HG02840 (cell line): Measurements from ENCODE around the gene KRTAP9-6.
"Not testable (repeated sequence)": the region's sequence is repeated elsewhere in the genome, so short reads cannot be mapped to it uniquely, and the experiment has no call there.

Experiments
- ATAC-seq: cut with Tn5 transposase; IDR thresholded peaks from one replicate; pipeline ENCODE4 v1.9.1; 2021; ENCODE audit warnings: mild to moderate bottlenecking, moderate library complexity, moderate number of reproducible peaks; ENCODE audit not compliant: unreplicated experiment, low FRiP score

KRTAP9-6 gene

GRCh38 chr17:41267711-41268110 is 2.5 kb downstream of the KRTAP9-6 start:
- ATAC-seq, result no peak

GRCh38 chr17:41271323-41271722 is 6.1 kb downstream of the KRTAP9-6 start:
- not testable (repeated sequence) for ATAC-seq

- no peak for ATAC-seq
Measured at GRCh38 chr17:41271858-41272257, 6.7 kb downstream of the KRTAP9-6 start.

DNA sequence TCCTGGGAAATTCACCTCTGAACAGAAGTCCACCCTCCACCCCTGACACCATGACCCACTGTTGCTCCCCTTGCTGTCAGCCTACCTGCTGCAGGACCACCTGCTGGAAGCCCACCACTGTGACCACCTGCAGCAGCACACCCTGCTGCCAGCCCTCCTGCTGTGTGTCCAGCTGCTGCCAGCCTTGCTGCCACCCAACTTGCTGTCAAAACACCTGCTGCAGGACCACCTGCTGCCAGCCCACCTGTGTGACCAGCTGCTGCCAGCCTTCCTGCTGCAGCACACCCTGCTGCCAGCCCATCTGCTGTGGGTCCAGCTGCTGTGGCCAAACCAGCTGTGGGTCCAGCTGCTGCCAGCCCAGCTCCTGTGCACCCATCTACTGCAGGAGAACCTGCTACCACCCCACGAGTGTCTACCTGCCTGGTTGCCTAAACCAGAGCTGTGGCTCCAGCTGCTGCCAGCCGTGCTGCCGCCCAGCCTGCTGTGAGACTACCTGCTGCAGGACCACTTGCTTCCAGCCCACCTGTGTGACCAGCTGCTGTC is 10.5 kb downstream of the KRTAP9-6 start, which contains the start of gene KRTAP9-7:
Gene KRTAP9-7, plus strand, starts transcription at position 51 of the 543 bp plus-strand sequence. Its CDS starts 0 bp downstream, at position 51.
- ATAC-seq, result not testable (repeated sequence)

DNA sequence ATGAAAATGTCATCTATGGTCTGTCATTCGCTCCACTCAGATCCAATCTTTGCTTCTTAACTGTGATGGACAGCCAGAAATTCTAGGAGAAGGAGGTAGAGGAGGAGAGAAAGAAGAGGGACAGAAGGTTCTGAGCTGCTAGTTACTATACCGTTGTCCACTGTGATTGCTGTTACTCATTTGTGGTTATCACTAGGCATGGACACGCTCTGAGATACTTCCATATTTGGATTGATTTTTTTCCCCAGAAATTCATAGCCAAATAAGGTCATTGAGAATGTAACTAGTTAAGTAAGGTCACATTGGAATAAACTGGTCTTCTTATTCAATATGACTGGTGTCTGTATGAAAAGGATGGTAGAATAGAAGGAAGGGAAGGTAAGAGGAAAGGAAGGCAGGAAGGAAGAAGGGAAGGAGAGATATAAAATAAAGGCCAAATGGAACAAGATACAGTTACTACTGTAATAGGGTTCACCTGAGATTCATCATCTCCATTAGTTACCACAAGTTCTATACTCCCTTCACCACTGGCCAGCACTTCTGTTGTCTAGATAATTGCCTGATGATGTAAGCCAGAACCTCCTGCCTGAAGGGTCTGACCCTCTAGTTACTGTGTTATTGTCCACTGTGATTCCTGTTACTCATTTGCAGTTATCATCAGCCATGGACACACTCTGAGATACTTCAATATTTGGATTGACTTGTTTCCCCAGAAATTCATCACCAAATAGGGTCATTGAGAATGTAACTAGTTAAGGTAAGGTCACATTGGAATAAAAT is 13.2 kb downstream of the KRTAP9-6 start:
- ATAC-seq, result no peak

DNA sequence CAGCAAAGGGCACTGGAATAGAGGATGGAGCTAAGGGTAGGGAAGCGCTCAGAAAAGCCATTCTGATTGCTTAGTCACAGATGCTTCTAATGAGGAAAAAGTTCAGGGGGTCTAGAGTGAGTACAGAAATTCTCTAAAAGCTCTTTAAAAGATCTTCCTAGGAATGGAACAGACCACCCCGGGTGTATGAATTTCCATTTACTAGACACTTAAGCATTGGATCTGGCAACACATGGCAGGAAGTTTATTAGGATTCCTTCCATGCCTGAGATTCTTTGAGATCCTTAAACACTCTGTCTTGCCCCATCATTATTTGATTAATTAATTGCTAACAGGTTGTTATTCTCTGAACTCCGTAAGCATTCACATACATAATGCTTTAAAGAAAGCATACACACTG is 18.9 kb downstream of the KRTAP9-6 start:
- ATAC-seq, result no peak

DNA sequence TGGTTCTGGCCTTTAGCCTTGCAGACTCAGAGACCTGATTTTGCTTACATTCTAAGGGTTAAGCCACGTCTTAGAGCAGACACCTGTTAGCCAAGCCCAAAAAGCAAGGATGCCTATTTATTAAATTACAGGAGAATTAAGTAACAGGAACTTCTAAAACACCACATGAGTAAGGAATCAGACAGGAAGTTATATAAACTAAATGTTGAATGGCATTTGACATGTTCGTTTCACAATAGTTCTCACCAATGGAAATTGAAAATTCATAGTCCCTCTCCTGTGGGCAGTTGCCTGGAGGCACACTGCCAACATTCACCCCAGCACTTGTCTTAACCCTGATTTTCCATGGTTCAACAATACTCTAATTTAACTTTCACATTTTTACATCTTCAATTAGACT is 19.4 kb downstream of the KRTAP9-6 start:
- no peak for ATAC-seq

- no peak for ATAC-seq
Measured at GRCh38 chr17:41287050-41287449, 21.9 kb downstream of the KRTAP9-6 start.

GRCh38 chr17:41294016-41294415 is 28.8 kb downstream of the KRTAP9-6 start:
- no peak for ATAC-seq

DNA sequence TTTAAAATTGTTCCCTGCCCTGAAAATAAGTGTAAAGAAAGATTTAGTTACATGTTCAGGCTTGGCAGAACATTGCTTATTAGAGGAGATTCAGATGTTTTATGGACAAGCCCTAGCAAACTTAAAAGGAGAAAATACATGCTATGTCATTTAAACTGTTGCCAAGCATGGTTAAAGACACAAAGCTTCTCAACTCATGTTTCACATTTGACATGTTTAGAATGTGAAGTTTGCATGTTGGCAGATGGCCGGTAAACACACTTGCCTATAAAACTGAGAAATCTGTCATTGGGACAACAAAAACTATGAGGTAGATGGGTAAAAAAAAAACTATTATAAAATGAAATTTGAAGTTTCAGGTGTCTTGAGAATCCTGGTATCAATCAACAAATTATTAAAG is 31.7 kb downstream of the KRTAP9-6 start:
- ATAC-seq, result no peak

GRCh38 chr17:41298458-41299135 is 33.4 kb downstream of the KRTAP9-6 start:
- no peak for ATAC-seq

DNA sequence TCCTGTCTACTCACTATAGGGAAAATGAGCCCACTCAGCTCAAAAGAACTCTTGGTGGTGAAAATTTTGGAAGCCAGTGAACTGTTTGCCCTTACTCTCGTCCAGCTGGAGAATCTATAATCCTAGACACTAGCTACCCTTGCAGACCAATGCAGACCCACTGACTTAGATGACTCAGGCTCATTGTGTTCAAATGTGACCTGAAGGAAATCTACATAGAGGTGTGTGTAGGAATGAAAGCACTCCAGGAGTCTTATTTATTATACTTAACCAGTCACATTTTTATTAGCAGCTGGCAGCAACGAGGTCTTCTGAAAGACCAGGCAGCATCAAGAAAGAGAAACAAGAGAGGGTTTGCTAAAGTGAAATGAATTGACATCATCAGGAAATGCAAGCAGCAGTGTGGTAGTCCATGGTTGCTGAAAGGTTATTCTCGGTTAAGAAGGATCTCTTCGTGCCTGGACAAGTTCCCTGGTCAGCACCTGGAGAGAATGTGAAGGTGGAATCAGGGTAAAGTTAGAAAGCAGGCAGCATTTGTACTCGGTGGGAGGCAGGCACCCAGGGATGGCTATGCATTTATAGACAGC is 36.1 kb downstream of the KRTAP9-6 start:
- no peak for ATAC-seq

DNA sequence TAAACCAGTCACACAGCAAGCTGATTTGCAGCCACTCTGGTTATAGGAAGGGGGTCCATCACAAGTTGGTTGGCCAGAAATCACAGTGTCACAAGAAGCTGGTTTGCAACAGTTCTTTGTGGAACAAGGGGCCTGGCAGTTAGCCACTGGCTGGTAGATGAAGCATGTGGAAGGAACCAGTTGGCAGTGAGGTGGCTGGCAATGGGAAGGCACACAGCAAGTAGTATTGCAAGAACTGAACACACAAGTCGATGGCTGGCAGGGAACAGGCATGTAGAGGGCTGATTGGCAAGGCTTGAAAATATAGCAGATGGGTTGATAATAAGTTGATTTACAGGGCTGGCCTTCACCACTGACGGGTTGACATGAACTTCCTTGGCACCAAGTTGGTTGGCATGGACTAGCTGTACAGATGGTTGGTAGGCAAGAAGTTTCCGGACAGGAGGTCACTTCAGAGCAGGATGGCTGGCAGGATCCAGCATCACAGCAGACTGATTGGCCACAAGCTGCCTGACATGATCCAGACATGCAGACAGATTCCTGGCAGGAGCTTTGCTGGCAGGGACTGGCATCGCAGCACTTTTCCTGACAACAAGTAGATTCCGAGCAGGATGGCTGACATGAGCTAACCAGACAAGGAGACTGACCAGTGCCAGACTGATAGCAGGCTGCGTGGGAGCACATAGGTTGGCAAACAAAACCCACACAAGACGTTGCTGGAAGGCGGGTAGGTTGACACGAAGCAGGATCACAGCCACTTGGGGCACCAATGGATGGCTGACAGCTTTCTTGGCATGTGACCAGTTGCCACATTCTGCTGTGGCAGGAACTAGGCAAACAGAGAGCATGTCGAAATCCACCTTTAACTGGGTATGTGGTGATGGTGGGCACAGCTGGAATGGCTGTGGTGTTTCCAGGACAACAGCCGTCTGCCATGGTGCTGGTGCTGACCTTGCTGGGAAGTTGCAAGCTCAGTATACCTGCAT is 37.0 kb downstream of the KRTAP9-6 start, which contains the start of gene KRTAP29-1:
Gene KRTAP29-1, minus strand, starts transcription at position 936 of the 986 bp plus-strand sequence. Its CDS starts 0 bp downstream, at position 936.
- ATAC-seq, result no peak

DNA sequence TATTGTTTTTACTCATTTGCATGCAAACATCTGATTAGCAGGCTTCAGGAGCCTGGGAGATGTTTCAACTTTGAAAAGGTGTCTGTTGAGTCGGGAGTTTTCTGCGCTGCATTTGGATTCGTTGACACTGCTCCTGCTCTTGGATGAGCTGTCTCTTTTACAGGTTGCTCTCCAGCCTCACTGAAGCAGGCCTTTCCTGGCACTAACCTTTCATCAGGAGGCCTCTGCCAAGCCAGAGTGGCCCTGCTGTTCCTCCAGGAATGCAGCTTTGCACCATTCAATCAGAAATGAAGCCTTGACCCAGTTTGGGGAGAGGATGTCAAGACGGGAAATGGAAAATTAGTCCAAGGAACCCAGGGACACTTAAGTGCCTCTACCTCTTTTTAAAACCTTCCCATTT is 37.8 kb downstream of the KRTAP9-6 start:
- no peak for ATAC-seq

DNA sequence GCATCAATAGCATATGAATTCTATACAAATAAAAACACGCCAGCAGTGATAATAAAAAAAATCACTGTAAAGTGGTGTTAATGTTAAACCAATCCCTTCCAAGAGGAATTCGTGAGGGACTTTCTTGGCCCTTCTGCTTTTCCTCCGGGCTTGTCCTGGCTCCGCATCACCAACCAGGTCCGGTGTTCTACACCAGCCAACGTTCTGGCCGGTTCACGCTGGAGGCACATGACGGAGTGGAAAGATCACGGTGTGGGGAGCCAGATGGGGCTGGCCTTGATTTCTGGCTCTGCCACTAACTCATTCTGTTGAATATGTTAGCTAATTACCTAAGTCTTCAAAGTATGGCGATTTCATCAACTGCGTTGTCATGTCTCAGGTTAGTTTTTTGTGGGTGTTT is 38.9 kb downstream of the KRTAP9-6 start:
- ATAC-seq, result no peak

DNA sequence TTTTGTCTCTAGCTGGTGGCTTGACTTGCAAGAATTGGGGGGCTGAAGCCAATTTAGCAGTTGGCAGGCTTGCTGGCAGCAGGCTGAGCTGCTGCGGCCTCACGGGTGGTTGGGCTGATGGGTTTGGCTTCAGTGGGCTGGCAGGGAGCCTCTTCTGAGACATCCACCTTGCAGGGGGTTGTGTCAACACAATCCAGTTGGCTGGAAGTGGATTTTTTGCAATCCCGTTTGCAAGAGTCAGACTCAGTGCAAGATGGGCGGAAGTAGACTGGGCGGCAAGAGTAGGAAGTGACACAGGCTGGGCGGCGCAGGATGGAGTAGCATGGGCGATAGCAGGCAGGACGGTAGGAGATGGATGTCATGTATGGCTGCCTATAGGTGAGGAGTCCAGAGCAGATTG is 42.5 kb downstream of the KRTAP9-6 start:
- ATAC-seq, result no peak

DNA sequence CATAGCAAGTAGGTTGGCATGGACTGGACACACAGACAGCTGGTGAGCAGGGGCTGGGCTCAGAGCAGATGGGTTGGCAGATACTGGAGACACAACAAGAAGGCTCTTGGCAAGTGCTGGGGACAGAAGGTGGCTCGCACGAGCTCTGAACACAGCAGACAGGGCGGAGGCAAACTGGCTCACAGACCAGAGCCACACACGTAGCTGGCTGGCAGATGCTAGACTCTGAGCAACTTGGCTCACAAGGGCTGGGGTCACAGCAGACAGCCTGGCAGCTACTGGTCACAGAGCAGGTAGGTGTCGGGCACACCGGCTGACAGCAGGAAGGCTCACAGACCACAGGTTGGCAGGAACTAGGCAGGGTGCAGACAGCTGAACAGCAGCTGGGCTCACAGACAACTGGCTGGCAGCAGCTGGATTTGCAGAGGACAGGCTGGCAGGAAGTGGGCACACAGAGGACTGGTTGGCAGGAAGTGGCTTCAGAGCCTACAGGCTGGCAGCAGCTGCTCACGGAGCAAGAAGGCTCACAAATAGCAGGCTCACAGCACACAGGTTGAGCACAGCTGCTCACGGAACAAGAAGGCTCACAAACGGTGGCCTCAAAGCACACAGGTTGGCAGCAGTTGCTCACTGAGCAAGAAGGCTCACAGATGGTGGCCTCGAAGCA is 43.2 kb downstream of the KRTAP9-6 start:
- no peak for ATAC-seq

DNA sequence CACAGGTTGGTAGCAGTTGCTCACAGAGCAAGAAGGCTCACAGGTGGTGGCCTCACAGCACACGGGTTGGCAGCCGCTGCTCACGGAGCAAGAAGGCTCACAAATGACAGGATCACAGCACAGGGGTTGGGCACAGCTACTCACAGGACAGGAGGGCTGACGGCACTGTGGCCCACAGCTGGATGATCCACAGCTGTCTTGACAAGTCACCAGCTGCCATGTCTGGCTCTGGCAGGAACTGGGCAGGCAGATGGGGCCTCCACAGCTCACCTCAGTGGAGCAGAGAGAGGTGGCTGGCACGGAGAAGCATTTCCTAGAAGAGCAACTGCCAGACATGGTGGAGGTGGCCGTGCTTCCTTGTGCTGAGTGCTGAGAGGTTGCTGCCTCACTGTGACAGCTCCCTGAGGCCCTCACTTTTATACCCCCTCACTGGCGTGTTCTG is 43.8 kb downstream of the KRTAP9-6 start, which contains the start of gene KRTAP16-1:
Gene KRTAP16-1, minus strand, starts transcription at position 392 of the 442 bp plus-strand sequence. Its CDS starts 56 bp downstream, at position 336.
- no peak for ATAC-seq

GRCh38 chr17:41311111-41311510 is 45.9 kb downstream of the KRTAP9-6 start:
- ATAC-seq, result no peak
